Gastroesophageal sphincter (tissue), 4 donors: Measurements from ENCODE around the gene ZNF554. TPM values are rescaled to one million over a fixed set of nuclear protein-coding genes. Genes with fewer than 3 reads are reported as not detected.

Experiments
- ATAC-seq: fragments of 150-250 bp; one replicate; pipeline ENCODE4 v1.9.1; 2016; ENCODE audit warnings: mild to moderate bottlenecking, moderate library complexity
- H3K27ac ChIP-seq, 4 donors: fragments of 200-600 bp; sonication (generic) in 3 of 4; 1 replicate in 3 of 4; 2 replicates in 1 of 4; pipeline ENCODE4 v1.5.1; 2016 to 2019
- H3K27me3 ChIP-seq: fragments of 200-600 bp; sonication (generic); one replicate; pipeline ENCODE4 v1.5.1; 2019
- H3K36me3 ChIP-seq, 2 donors: fragments of 200-600 bp; sonication (generic); one replicate each; pipeline ENCODE4 v1.5.1; 2019; ENCODE audit warnings: control low read depth in 1 of 2
- H3K4me1 ChIP-seq, 3 donors: fragments of 200-600 bp; sonication (generic); 1 replicate in 2 of 3; 2 replicates in 1 of 3; pipeline ENCODE4 v1.5.1; 2016 to 2019; ENCODE audit warnings: control low read depth in 2 of 3
- H3K4me3 ChIP-seq, 2 donors: fragments of 200-600 bp; sonication (generic); one replicate each; pipeline ENCODE4 v1.5.1; 2019; ENCODE audit warnings: mild to moderate bottlenecking in 1 of 2, moderate library complexity in 1 of 2
- H3K9me3 ChIP-seq, 3 donors: fragments of 200-600 bp; sonication (generic); one replicate each; pipeline ENCODE4 v1.5.1; 2017 to 2019; ENCODE audit warnings: control low read depth in 2 of 3
- EP300 ChIP-seq: sonication (generic); formaldehyde crosslinking; IDR thresholded peaks from one replicate; pipeline ENCODE4 v1.6.1; 2017; ENCODE audit warnings: antibody characterized with exemption, mild to moderate bottlenecking
- POLR2A ChIP-seq, 2 donors: fragments of 450-650 bp; IDR thresholded peaks; one replicate each; pipeline ENCODE4 v1.6.1; 2017; ENCODE audit warnings: antibody characterized with exemption in 2 of 2, mild to moderate bottlenecking in 2 of 2, moderate library complexity in 1 of 2
- POLR2AphosphoS5 ChIP-seq: sonication (generic); formaldehyde crosslinking; IDR thresholded peaks from one replicate; pipeline ENCODE4 v1.6.1; 2017; ENCODE audit warnings: antibody characterized with exemption
- WGBS, 2 donors: methylation state at CpG; one replicate each; pipeline ENCODE4 v1.1.5; 2018; ENCODE audit warnings: low coverage in 1 of 2; 5-methylcytosine and 5-hydroxymethylcytosine counted together
- total RNA-seq, 4 donors: library from RNA; depleted of rRNA; stranded (reverse); fragments of >200 nt; gene quantifications; one replicate each; pipeline ENCODE4 v1.1.0, GENCODE V29; 2016
- TF ChIP-seq, protein P1 (sequence below), 4 experiments: fragments of 200-600 bp in 2 of 4; fragments of 450-650 bp in 2 of 4; sonication (generic) in 1 of 4; IDR thresholded peaks; one replicate each; pipeline ENCODE4 v1.5.1; 2017 to 2019; ENCODE audit warnings: antibody characterized with exemption in 4 of 4, mild to moderate bottlenecking in 2 of 4, moderate library complexity in 2 of 4

The ZNF554 gene
- total RNA-seq, 4 donors from 2014 or later: 3.5 to 7.8 (median 5.5) TPM

DNA sequence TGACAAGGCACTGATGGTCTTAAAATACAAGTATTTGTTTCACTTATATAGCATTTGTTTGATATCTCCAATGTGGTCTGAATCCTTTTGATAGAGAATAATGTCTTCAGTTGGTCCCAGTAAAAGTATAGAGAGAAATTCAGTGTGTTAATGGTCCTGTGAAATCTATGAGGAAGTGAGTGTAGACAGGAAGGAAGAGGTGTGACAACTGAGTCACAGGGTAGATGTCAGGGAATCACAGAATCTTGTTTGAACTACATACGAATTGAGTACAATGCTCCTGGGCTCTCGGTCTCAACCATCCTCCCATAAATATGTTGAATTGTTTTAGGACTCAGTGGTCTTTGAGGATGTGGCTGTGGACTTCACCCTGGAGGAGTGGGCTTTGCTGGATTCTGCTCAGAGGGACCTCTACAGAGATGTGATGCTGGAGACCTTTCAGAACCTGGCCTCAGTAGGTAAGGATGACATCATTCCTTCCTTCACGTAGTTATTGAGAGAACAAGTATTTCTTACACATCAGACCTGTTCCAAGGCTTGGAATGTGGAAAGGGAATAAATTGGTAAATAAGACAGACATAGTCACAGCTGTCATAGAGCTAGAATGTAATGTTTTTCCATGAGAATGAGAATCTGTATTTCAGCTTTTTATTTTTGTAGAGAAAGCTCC, 30.7 kb downstream of the ZNF554 start:
- H3K36me3 ChIP-seq: peaks cover 22 to 84% of the 10 kb centered on the region in 2 donors
- peaks cover 0 to 93% (median 3%) of the 10 kb centered on the region in 3 donors for H3K9me3 ChIP-seq

DNA sequence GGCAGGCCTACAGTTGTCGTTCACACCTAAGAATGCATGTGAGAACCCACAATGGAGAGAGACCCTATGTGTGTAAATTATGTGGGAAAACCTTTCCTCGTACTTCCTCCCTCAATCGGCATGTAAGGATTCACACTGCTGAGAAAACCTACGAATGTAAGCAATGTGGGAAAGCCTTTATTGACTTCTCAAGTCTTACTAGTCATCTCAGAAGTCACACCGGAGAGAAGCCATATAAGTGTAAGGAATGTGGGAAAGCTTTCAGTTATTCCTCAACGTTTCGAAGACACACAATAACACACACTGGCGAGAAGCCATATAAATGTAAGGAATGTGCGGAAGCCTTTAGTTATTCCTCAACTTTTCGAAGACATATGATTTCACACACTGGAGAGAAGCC, 32.9 kb downstream of the ZNF554 start:
- WGBS, 2 donors: 94 to 100% methylated on average over 6 to 7 of the region's 10 CpGs
- H3K4me3 ChIP-seq: no peak overlapping the region
- H3K27ac ChIP-seq: no peak overlapping the region
- peaks cover 22 to 83% of the 10 kb centered on the region in 2 donors for H3K36me3 ChIP-seq
- TF ChIP-seq, protein P1, sequence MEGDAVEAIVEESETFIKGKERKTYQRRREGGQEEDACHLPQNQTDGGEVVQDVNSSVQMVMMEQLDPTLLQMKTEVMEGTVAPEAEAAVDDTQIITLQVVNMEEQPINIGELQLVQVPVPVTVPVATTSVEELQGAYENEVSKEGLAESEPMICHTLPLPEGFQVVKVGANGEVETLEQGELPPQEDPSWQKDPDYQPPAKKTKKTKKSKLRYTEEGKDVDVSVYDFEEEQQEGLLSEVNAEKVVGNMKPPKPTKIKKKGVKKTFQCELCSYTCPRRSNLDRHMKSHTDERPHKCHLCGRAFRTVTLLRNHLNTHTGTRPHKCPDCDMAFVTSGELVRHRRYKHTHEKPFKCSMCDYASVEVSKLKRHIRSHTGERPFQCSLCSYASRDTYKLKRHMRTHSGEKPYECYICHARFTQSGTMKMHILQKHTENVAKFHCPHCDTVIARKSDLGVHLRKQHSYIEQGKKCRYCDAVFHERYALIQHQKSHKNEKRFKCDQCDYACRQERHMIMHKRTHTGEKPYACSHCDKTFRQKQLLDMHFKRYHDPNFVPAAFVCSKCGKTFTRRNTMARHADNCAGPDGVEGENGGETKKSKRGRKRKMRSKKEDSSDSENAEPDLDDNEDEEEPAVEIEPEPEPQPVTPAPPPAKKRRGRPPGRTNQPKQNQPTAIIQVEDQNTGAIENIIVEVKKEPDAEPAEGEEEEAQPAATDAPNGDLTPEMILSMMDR (IDR thresholded peaks at IDR 0.05): no peak
- TF ChIP-seq EP300: no peak
- TF ChIP-seq POLR2A (IDR thresholded peaks at IDR 0.05): no peak
- no peak for TF ChIP-seq POLR2AphosphoS5
- no peaks in the 10 kb centered on the region for H3K4me1 ChIP-seq
- peaks cover 0 to 100% (median 3%) of the 10 kb centered on the region in 3 donors for H3K9me3 ChIP-seq
- no peak for ATAC-seq
- no peaks in the 10 kb centered on the region for H3K27me3 ChIP-seq

More for the DNA sequence above, 30.7 kb downstream of the ZNF554 start:
- Histone ChIP-seq H3K27ac (no peak overlapping the region), H3K4me1 (no peaks in the 10 kb centered on the region), H3K4me3 (no peak overlapping the region), H3K27me3 (no peaks in the 10 kb centered on the region)
- WGBS, 2 donors: 91 to 100% methylated on average over 3 of the region's 3 CpGs
- TF ChIP-seq, protein P1 (IDR thresholded peaks at IDR 0.05): no peak
- TF ChIP-seq EP300: no peak
- no peak for TF ChIP-seq POLR2AphosphoS5
- no peak for TF ChIP-seq POLR2A (IDR thresholded peaks at IDR 0.05)
- no peak for ATAC-seq

DNA sequence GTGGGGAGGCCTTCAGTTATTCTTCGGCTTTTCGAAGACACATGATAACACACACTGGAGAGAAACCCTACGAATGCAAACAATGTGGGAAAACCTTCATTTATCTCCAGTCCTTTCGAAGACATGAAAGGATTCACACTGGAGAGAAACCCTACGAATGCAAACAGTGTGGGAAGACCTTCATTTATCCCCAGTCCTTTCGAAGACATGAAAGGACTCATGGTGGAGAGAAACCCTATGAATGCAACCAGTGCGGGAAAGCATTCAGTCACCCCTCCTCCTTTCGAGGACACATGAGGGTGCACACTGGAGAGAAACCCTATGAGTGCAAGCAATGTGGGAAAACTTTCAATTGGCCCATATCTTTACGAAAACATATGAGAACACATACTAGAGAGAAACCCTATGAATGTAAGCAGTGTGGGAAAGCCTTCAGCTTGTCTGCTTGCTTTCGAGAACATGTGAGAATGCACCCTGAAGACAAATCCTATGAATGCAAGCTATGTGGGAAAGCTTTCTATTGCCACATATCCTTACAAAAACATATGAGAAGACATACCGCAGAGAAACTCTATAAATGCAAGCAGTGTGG, 33.4 kb downstream of the ZNF554 start:
- no peak overlapping the region for H3K4me3 ChIP-seq
- H3K9me3 ChIP-seq: peaks cover 0 to 100% (median 3%) of the 10 kb centered on the region in 3 donors
- no peak for ATAC-seq
- H3K36me3 ChIP-seq: peaks cover 22 to 83% of the 10 kb centered on the region in 2 donors
- H3K27me3 ChIP-seq: no peaks in the 10 kb centered on the region
- no peaks in the 10 kb centered on the region for H3K4me1 ChIP-seq
- no peak overlapping the region for H3K27ac ChIP-seq
- WGBS, 2 donors: 93 to 96% methylated on average over 8 to 11 of the region's 11 CpGs
- TF ChIP-seq POLR2A (IDR thresholded peaks at IDR 0.05) (no peak), EP300 (no peak), POLR2AphosphoS5 (no peak)
- TF ChIP-seq, protein P1 (IDR thresholded peaks at IDR 0.05): no peak

DNA sequence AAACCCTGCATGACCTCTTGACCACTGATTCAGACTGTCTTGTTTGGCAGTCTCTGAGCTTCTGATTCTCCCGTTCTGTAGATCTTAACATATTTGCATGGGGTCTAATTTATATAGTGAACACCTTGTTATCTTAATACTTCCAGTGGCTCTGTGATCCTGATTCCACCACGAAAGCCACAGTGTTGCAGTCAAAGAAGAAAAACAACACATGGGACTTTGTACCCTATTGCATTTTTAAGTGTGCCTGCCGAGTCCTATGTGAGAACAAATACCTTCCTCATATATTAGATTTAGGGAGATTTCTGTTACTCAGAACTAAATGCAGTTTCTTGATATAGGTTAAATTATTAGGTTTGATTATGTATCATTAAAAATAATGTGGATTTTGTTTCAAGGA, 35.2 kb downstream of the ZNF554 start:
- no peak overlapping the region for H3K27ac ChIP-seq
- no peaks in the 10 kb centered on the region for H3K27me3 ChIP-seq
- H3K36me3 ChIP-seq: peaks cover 22 to 70% of the 10 kb centered on the region in 2 donors
- WGBS, 2 donors: 89 to 93% methylated on average over 2 to 3 of the region's 3 CpGs
- TF ChIP-seq POLR2A (IDR thresholded peaks at IDR 0.05) (no peak), EP300 (no peak), POLR2AphosphoS5 (no peak)
- TF ChIP-seq, protein P1 (IDR thresholded peaks at IDR 0.05): no peak
- ATAC-seq: no peak
- no peak overlapping the region for H3K4me3 ChIP-seq
- no peaks in the 10 kb centered on the region for H3K4me1 ChIP-seq
- H3K9me3 ChIP-seq: peaks cover 0 to 100% (median 3%) of the 10 kb centered on the region in 3 donors
